Activated naive CD4-positive, alpha-beta T cell treated with anti-CD3 and anti-CD28 coated beads for 36 hours (primary cell): ENCODE results near the gene SLCO4A1. TPM values are rescaled to one million over a fixed set of nuclear protein-coding genes. Genes with fewer than 3 reads are reported as not detected.

ENCODE experiments used
- CTCF ChIA-PET: fragments of 350-600 bp; sonication (Branson Sonifier 250); formaldehyde crosslinking; loops from one replicate; lab custom pipeline; 2021; ENCODE audit warnings: antibody characterized with exemption; lab: Charles Lee
- DNase-seq: peaks from one replicate; pipeline ENCODE4 v3.0.0-alpha.2; 2020
- H3K27ac Mint-ChIP-seq: one replicate; pipeline ENCODE4 v1.8.0; 2021; ENCODE audit warnings: mild to moderate bottlenecking, mixed read lengths
- H3K27me3 Mint-ChIP-seq: one replicate; pipeline ENCODE4 v1.8.0; 2021; ENCODE audit warnings: low read depth, mixed read lengths
- H3K36me3 Mint-ChIP-seq: one replicate; pipeline ENCODE4 v1.8.0; 2021; ENCODE audit warnings: low read depth, mixed read lengths
- H3K4me1 Mint-ChIP-seq: one replicate; pipeline ENCODE4 v1.8.0; 2021; ENCODE audit warnings: low read depth, mixed read lengths
- H3K4me3 Mint-ChIP-seq: one replicate; pipeline ENCODE4 v1.8.0; 2021; ENCODE audit warnings: mild to moderate bottlenecking, moderate library complexity, mixed read lengths
- H3K9me3 Mint-ChIP-seq: one replicate; pipeline ENCODE4 v1.8.0; 2021; ENCODE audit warnings: mixed read lengths
- intact Hi-C: fragments of 100-400 bp; cut with micrococcal nuclease; formaldehyde crosslinking; loops from one replicate; pipeline ENCODE4 v1.15.1; 2023
- total RNA-seq, 2 experiments: library from RNA; stranded (reverse); gene quantifications; one replicate each; pipeline ENCODE4 v1.2.3, GENCODE V29; 2021

The SLCO4A1 gene
- total RNA-seq, 2 experiments from 2014 or later = 22.4 to 22.6 TPM

DNA sequence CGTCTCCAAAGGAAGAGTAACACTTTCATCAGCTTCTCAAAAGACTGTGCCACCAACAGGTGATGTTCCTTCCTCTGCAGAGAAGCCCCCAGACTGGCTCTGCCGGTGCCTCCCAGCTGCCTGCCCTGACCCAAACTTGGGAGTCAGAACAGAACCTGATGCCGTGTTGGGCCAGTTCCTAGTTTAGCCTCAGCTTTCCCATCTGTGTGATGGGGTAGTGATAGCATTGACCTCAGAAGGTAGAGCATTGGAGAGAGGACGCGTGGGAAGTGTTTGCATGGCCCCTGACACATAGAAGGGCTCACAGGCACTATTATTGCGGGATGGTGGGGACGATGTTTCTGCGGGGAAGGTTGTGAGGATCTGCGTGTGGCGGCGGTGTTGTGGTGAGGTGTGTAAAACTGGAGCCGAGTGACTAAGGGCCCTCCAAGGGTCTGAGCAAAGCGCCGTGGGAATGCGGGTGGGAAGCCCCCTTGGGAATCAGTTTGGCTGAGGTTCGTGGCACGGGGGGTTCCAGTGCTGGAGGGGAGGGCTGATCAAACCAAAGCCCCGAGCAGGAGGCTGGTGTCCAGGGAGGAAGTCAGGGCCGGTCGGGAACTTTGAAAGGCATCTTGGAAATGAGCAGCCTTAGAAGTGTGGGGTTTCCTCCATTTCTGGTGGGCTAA is 68.0 kb downstream of the SLCO4A1 start:
- CTCF ChIA-PET = interaction anchor here (0.9 kb wide), 1 partner anchor 36 kb away, joined by 3 read pairs; no protein-coding TSS in a partner anchor
- H3K36me3 Mint-ChIP-seq = no peaks in the 10 kb centered on the region
- no peak overlapping the region for H3K4me3 Mint-ChIP-seq
- intact Hi-C loops = no loop called here
- H3K27me3 Mint-ChIP-seq = peaks cover 23% of the 10 kb centered on the region
- no peak overlapping the region for H3K27ac Mint-ChIP-seq
- H3K4me1 Mint-ChIP-seq = peaks cover 4% of the 10 kb centered on the region
- no peaks in the 10 kb centered on the region for H3K9me3 Mint-ChIP-seq
- DNase-seq = no peak

DNA sequence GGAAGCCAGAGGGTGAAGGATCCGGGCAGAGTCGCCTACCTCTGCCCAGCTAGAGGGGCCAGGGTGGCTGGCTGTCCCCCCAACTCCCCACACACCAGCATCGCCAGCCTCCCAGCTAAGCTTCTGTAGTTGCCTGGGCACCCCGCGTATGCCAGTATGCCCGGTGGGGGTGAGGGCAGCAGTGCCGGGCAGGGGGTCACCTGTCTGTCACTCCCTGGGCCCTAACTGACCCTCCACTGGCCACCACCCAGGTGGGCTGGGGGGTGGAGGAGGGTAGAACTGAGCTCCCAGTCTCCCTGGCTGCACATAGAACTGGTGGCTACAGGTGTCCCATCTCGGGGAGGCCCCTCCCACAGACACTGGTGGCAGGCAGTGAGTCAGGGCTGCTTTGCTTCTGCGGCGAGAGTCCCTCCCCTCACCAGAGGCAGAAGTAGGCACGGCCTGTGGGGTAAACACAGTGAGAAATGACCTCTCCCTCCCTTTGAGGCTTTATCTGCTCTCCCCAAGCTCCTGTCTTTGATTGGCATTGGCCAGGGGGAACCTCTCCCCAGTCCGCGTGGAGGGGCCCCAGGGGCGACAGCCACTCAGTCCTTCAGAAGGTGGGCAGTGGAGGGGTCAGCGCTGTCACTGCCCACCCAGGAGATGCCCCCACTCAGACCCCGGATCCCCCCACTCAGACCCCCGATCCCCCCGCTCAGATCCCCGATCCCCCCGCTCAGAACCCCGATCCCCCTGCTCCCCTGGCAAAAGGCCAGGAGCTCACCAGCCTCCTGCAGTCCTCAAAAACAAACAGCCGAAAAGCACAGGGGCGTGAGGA is 68.8 kb downstream of the SLCO4A1 start:
- Mint-ChIP-seq H3K27ac (no peak overlapping the region), H3K4me3 (no peak overlapping the region), H3K27me3 (peaks cover 23% of the 10 kb centered on the region), H3K4me1 (peaks cover 7% of the 10 kb centered on the region), H3K36me3 (no peaks in the 10 kb centered on the region), H3K9me3 (no peaks in the 10 kb centered on the region)
- CTCF ChIA-PET = interaction anchor here (0.9 kb wide), 1 partner anchor 35 kb away, joined by 3 read pairs; no protein-coding TSS in a partner anchor
- intact Hi-C loops = no loop called here
- DNase-seq = no peak

DNA sequence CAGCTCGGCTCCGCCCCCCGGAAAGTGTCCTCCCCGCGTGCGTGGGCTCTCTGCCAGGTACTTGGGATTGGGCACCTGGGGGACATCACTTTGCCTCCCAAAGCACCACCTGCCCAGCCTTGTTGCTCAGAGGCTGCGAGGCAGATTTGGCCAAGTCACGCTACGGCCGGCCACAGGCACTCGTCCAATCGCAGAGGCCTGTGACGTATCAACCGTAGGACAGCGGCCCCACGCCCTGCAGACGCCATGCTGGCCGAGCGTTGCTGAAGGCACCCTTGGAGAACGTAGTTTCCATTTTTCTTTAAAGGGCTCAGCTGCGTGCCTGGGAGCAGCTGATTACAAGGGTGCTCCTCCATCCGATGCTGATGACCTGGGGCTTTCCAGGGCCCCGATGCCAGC is 69.4 kb downstream of the SLCO4A1 start:
- intact Hi-C loops = no loop called here
- no peaks in the 10 kb centered on the region for H3K9me3 Mint-ChIP-seq
- H3K27me3 Mint-ChIP-seq = peaks cover 23% of the 10 kb centered on the region
- no peak overlapping the region for H3K27ac Mint-ChIP-seq
- no peak overlapping the region for H3K4me3 Mint-ChIP-seq
- H3K4me1 Mint-ChIP-seq = peaks cover 13% of the 10 kb centered on the region
- CTCF ChIA-PET = no interaction called here
- no peak for DNase-seq
- H3K36me3 Mint-ChIP-seq = no peaks in the 10 kb centered on the region

DNA sequence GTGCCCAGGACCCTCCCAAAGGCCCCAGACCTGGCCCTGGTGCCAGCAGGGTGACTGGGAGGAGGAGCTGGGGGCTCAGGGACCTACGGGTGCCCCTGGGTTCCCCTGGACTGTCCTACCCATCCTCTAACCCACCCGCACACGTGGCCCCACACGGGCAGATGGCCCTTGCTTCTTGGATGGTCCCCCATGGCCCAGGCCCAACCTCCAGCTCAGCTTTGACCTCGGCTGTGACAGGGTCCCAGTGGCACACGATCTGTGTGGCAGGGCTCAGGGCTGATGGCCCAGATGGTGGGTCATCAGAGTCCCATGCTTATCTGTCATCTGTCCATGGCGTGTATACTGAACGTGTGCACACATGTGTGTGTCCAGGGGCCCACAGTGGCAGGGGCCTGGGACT is 70.3 kb downstream of the SLCO4A1 start:
- CTCF ChIA-PET = interaction anchor here (0.6 kb wide), 1 partner anchor 79 kb away, joined by 3 read pairs; no protein-coding TSS in a partner anchor

DNA sequence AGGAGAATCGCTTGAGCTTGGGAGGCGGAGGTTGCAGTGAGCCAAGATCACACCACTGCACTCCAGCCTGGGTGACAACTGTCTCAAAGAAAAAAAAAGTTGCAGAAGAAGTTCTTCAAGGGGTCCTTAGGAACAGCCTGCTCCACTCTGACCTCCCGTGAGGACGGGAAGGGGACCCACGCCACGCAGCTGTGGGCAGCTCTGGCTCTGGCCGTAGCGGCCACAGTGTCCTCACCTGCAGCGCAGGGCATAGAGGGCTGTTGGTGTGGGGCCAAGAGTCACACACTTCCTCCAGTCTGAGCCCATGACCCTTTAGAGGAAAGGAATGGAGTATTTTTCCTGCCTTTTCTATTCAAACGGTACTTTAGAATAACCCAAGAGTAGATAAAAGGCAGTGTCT is 71.7 kb downstream of the SLCO4A1 start:
- Mint-ChIP-seq H3K36me3 (no peaks in the 10 kb centered on the region), H3K27ac (no peak overlapping the region), H3K9me3 (no peaks in the 10 kb centered on the region), H3K4me1 (peaks cover 24% of the 10 kb centered on the region), H3K27me3 (peaks cover 15% of the 10 kb centered on the region), H3K4me3 (no peak overlapping the region)
- CTCF ChIA-PET = no interaction called here
- no peak for DNase-seq
- intact Hi-C loops = no loop called here

More for the DNA sequence above, 70.3 kb downstream of the SLCO4A1 start:
- H3K27ac Mint-ChIP-seq = no peak overlapping the region
- DNase-seq = no peak
- H3K36me3 Mint-ChIP-seq = no peaks in the 10 kb centered on the region
- intact Hi-C loops = no loop called here
- peaks cover 20% of the 10 kb centered on the region for H3K4me1 Mint-ChIP-seq
- peaks cover 22% of the 10 kb centered on the region for H3K27me3 Mint-ChIP-seq
- no peaks in the 10 kb centered on the region for H3K9me3 Mint-ChIP-seq
- no peak overlapping the region for H3K4me3 Mint-ChIP-seq

DNA sequence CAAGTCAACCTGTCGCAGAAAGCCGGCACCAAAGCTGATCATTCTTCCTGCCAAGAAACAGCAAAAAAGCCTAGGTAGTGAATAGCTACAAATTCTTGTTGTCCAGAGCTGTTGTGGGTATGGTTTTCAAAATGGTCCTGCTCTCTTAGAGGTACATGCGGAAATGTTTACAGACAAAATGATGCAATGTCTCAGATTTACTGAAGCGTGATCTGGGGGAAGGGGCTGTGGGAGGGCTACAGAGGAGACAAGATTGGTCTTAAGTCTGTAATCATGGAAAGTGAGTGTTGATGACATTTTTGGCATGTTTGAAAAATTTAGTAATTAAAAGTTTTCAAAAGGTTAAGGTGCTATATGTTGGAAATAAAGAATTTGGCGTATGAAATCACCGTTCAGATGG is 72.5 kb downstream of the SLCO4A1 start:
- H3K4me1 Mint-ChIP-seq = peaks cover 24% of the 10 kb centered on the region
- CTCF ChIA-PET = interaction anchor here (0.5 kb wide), 1 partner anchor 23 kb away, joined by 3 read pairs; no protein-coding TSS in a partner anchor
- H3K27me3 Mint-ChIP-seq = peaks cover 8% of the 10 kb centered on the region
- H3K27ac Mint-ChIP-seq = no peak overlapping the region
- no peak overlapping the region for H3K4me3 Mint-ChIP-seq
- H3K9me3 Mint-ChIP-seq = peaks cover 3% of the 10 kb centered on the region
- DNase-seq = no peak
- intact Hi-C loops = no loop called here
- no peaks in the 10 kb centered on the region for H3K36me3 Mint-ChIP-seq

DNA sequence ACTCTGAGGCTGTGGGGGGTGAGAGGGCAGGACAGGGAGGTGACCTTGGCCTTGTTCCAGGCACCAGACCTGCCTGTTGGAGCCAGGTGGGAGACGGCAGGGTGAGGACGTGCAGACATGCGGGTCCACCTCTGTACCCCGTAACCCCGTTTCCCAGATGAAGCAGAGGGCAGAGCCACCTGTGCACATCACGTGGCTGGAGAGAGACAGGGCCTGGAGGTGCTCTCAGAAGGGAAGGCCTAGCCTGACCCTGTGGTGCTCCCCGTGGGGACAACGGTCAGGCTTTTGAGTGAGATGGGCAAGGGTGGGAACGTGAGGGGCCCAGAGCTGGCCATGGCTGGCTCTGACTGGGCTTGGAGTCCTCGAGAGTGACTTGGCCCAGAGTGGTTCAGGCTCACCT is 72.9 kb downstream of the SLCO4A1 start:
- CTCF ChIA-PET = no interaction called here
- Mint-ChIP-seq H3K4me1 (peaks cover 24% of the 10 kb centered on the region), H3K27ac (no peak overlapping the region)

DNA sequence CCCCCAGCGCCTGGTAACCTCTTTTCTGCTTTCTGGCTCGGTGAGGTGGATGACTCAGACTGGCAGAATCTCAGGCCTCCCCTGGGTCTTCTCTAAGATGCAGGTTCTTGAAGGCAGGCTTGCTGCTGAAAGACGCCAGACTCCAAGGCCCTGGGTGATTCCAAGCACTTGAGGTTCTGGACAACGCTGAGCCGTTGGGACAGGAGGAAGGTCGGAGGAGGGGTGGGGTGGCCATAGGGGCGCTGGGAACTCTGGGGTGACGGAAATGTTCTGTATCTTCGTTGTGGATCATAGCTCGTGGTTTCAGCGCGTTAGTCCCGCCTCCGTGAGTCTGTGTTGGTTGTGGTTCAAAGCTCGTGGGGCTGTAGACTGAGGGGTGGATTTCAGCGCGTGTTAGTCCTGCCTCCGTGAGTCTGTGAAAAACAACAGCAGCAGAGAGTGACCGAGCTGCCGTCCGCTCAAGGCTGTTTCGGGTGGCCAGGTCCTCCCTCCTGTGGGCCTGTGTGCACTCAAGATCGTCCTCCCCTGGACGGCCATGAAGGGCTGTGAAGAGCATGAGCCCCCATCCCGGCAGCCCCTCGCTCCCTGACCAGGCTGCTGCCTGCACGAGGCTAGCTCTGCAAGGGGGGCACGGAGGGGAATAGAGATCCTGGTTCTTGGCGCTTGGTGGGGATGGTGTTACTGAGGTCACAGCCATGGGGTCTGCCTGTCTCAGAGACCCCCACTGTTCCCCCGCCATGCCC is 74.1 kb downstream of the SLCO4A1 start:
- intact Hi-C loops = no loop called here

More for the DNA sequence above, 72.9 kb downstream of the SLCO4A1 start:
- Mint-ChIP-seq H3K36me3 (peaks cover under 1% of the 10 kb centered on the region), H3K27me3 (peaks cover 4% of the 10 kb centered on the region), H3K4me3 (no peak overlapping the region), H3K9me3 (peaks cover 3% of the 10 kb centered on the region)
- no peak for DNase-seq
- intact Hi-C loops = no loop called here

DNA sequence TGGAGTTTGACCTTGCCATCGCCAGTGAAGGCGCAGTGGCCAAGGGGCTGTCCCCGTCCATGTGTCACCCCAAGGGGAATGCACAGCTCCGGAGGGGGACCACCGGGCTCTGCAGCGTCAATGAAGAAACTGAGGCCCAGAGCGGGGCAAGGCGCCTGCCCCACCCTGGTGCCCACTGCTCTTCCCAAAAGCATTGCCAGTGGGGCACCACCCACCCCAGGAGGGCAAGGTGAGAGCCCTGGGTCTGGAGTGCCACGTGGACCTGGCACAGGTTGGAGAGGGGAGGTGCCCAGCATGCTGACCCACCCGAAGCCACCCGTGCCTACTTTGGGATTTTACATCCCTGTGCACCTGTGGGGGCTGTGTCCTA is 74.6 kb downstream of the SLCO4A1 start:
- Mint-ChIP-seq H3K9me3 (peaks cover 13% of the 10 kb centered on the region), H3K36me3 (peaks cover 2% of the 10 kb centered on the region), H3K27ac (no peak overlapping the region), H3K4me3 (no peak overlapping the region), H3K4me1 (peaks cover 31% of the 10 kb centered on the region), H3K27me3 (no peaks in the 10 kb centered on the region)
- no peak for DNase-seq
- intact Hi-C loops = no loop called here
- CTCF ChIA-PET = no interaction called here

More for the DNA sequence above, 74.1 kb downstream of the SLCO4A1 start:
- H3K4me3 Mint-ChIP-seq = no peak overlapping the region
- H3K9me3 Mint-ChIP-seq = peaks cover 9% of the 10 kb centered on the region
- peaks cover 26% of the 10 kb centered on the region for H3K4me1 Mint-ChIP-seq
- no peak overlapping the region for H3K27ac Mint-ChIP-seq
- CTCF ChIA-PET = interaction anchor here (0.9 kb wide), 1 partner anchor 75 kb away, joined by 3 read pairs; no protein-coding TSS in a partner anchor
- DNase-seq = peak; percentile 33
- no peaks in the 10 kb centered on the region for H3K27me3 Mint-ChIP-seq
- H3K36me3 Mint-ChIP-seq = peaks cover 2% of the 10 kb centered on the region

DNA sequence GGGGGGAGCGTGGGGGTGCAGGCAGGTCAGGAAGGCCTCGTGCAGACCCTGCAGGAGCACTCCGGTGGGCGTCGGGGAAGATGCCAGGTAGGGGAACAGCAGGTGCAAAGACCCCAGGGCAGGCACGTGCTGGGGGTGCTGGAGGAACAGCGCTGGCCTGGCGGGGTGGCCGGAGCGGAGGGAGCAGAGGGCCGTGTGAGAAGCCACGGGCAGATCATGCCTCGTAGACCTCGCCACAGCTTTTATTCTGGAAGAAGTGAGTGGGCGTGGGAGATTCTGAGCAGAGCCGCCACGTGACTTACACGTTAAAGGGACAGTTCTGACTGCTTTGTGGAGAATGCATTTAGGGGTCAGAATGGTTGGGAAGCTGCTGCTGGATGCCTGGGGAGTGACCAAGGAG is 75.6 kb downstream of the SLCO4A1 start:
- no peak for DNase-seq
- Mint-ChIP-seq H3K4me1 (peaks cover 37% of the 10 kb centered on the region), H3K9me3 (peaks cover 13% of the 10 kb centered on the region), H3K27me3 (peaks cover 2% of the 10 kb centered on the region), H3K4me3 (no peak overlapping the region), H3K36me3 (peaks cover 2% of the 10 kb centered on the region), H3K27ac (no peak overlapping the region)
- CTCF ChIA-PET = interaction anchor here (1.2 kb wide), 1 partner anchor 101 kb away, joined by 3 read pairs; no protein-coding TSS in a partner anchor
- intact Hi-C loops = no loop called here

DNA sequence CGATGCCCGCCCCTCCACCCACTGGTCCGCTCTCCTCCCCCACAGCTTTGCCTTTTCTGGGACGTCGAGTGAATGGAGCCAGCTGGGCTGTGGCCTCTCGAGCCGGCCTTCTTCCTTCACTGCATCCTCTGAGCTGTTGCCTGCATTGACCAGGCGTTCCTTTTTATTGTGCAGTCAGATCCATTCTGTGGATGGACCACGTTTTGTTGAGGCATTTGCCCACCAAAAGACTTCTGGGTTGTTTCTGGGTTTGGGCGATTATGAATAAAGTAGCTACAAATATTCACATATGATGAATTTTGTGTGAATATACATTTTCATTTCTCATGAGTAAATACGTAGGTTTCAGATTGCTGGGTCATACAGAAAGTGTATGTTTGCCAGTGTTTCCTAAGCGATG is 76.2 kb downstream of the SLCO4A1 start:
- H3K36me3 Mint-ChIP-seq = peaks cover 2% of the 10 kb centered on the region

More for the DNA sequence above, 76.2 kb downstream of the SLCO4A1 start:
- Mint-ChIP-seq H3K27ac (no peak overlapping the region), H3K27me3 (peaks cover 2% of the 10 kb centered on the region), H3K4me1 (peaks cover 37% of the 10 kb centered on the region), H3K9me3 (peaks cover 13% of the 10 kb centered on the region), H3K4me3 (no peak overlapping the region)
- CTCF ChIA-PET = interaction anchor here (1.2 kb wide), 1 partner anchor 102 kb away, joined by 3 read pairs; no protein-coding TSS in a partner anchor
- DNase-seq = no peak
- intact Hi-C loops = no loop called here
